AG09319 (cell line): ENCODE data around the gene FOXJ1.

Experiments used
- DNase-seq: peaks from one replicate; pipeline ENCODE4 v3.0.0-alpha.2; 2010; ENCODE audit warnings: low read depth; ENCODE audit errors: extremely low read depth
- CTCF ChIP-seq: IDR thresholded peaks from 2 replicates; pipeline ENCODE4 v1.5.1; 2011; ENCODE audit warnings: low read depth, mild to moderate bottlenecking, inconsistent platforms, low read length, moderate library complexity

Gene FOXJ1

GRCh38 chr17:76153202-76153601 lies 12.2 kb upstream of the FOXJ1 start:
- no peak for TF ChIP-seq CTCF
- no peak for DNase-seq

GRCh38 chr17:76152591-76152990 lies 11.5 kb upstream of the FOXJ1 start:
- no peak for TF ChIP-seq CTCF
- DNase-seq: no peak

- DNase-seq: no peak
- TF ChIP-seq CTCF: no peak
Observed at GRCh38 chr17:76151896-76152454, 10.9 kb upstream of the FOXJ1 start.

GRCh38 chr17:76150712-76151622 lies 9.9 kb upstream of the FOXJ1 start:
- no peak for DNase-seq
- no peak for TF ChIP-seq CTCF

GRCh38 chr17:76149214-76149613 lies 8.2 kb upstream of the FOXJ1 start:
- TF ChIP-seq CTCF: no peak
- DNase-seq: no peak

GRCh38 chr17:76148015-76148326 lies 6.9 kb upstream of the FOXJ1 start:
- no peak for TF ChIP-seq CTCF
- DNase-seq: no peak

GRCh38 chr17:76147211-76148014 lies 6.4 kb upstream of the FOXJ1 start:
- TF ChIP-seq CTCF: peak; percentile 64
- peak; percentile 4 for DNase-seq
